ENCODE data around the gene RBM15B.
"Not testable (repeated sequence)": the region's sequence is repeated elsewhere in the genome, so short reads cannot be mapped to it uniquely, and the experiment has no call there.

The RBM15B gene

DNA sequence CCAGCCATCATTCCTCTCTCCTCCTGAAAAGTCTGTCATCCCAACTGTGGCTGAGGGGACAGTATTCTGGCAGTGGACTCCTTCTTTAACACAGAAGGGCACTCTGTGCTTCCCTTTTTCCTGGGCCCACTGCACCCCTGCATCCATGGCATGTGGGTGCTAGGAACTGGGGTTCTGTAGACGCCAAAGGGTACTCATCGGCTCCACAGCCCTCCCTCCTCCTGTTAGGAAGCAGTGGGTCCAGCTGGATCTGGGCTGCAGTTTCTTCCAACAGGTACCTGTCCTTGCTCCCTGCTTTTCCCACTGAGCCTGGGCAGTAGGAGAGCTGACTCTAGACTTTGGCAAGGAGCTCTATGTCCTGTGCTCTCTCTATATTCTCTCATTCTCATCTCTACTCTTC is 12.4 kb upstream of the RBM15B start:
- no peak for DNase-seq

DNA sequence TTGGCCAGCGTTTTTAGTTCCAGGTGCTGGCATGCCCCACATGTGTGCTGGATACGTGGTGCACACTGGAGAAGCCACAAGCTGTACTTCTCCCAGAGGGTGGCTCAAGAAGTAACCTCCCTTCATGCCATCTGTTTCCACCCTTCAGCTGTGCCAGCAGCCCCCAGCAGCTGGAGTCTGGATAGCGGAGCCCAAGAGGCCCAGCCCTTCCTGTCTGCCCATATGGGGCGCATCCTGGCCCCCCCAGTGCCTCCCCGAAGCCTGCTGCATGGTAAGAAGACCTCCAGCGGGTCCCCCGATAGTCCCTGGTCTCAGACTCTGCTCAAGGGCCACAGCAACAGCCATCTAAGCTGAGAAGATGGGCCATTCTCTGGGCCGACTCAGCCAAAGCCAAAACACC is 11.8 kb upstream of the RBM15B start:
- no peak for DNase-seq

DNA sequence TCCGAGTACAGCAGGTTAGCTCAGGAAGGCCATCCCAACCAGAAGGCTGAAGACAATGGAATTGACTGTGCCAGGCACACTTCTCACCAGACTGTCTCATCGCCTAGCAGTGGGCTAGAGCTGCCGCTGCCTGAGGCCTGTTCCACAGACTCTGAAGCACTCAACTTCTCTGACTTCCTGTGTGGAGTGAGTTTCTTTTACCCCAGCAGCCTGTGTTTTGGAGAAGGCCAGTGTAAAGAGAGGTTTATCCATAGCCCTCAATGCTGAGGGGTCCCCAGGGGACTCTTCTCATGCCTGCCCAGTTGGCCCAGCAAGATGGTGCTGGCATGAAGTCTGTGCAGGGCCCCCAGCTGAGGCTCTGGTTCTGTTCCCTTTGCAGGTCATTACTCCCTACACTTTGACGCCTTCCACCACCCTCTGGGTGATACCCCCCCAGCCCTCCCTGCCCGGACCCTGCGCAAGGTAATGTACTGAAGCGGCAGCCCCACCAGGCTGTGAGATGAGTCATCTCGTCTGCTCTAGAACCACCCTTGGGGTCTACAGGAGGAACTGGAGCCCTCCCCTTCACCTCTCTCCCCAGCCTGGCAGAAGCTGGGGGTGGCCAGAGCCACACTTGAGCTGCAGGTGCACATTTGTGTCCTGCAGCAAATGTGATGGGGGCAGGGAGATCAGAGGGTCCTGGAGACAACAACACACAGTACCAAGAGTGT is 11.2 kb upstream of the RBM15B start:
- DNase-seq: no peak

DNA sequence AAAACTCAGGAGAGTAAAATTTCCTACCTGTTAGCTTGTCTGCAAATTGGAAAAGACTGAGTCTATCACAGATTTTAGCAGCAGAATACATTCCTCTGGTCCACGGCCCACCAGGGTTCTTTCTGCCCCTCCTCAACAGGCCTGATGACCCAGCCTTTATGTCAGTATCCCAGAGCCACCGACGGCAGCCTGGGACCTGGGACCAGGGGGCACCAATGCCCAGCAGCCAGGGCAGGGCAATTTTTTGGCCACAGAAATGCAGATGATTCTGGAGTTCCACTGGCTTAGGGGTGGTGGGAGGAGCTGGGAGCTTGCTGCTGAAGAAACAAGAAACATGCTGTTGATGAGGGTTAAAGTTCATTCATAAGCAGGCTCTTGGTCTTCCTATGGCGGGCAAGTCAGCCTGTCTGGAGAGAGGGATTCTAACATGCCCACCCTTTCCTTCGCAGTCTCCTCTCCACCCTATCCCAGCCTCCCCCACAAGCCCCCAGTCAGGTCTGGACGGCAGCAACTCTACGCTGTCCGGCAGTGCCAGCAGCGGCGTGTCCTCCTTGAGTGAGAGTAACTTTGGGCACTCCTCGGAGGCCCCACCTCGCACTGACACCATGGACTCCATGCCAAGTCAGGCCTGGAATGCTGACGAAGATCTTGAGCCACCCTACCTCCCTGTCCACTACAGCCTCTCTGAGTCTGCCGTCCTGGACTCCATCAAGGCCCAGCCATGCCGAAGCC is 10.3 kb upstream of the RBM15B start:
- DNase-seq: no peak

DNA sequence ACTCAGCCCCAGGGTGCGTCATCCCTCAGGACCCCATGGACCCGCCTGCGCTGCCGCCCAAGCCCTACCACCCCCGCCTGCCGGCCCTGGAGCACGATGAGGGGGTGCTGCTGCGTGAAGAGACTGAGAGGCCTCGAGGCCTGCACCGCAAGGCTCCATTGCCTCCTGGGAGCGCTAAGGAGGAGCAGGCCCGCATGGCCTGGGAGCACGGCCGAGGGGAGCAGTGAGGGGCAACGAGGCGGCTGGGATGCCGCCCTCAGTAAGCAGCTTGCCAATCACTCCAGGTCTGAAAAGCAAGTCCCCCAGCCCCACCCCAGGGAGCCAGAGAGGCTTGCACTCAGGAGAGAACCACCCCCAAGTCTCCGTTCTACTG is 9.8 kb upstream of the RBM15B start:
- DNase-seq: no peak

DNA sequence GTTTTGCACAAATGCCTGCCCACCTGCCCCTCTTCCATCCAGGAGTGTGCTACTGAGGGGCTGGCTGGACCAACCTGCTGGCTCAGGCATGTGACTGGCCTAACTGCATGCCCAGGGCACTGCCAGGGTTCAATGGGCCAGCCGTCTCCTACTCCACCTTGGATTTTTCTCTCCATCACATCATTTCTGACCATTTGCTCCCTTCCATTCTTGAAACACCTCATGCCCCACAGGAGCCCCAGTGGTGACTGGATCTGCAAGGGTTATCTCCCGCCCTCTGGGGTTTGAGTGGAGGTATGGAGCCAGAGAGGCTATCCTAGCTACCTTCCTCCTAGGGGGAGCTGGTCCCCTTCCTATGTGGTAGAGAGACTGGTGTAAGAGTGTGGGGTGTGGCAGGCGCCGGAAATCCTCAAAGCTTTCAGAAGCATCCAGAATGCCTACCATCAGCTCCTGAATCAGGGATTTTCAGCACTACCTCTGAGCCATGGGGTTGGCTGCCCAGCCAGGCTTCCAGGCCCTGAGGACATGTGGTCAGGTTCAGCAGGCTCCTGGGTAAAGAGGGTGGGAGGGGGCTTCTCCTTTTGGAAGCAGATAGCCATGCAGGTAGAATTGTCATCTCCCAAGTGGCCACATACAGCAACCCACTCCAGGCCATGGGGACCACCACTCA is 8.9 kb upstream of the RBM15B start:
- DNase-seq: no peak

DNA sequence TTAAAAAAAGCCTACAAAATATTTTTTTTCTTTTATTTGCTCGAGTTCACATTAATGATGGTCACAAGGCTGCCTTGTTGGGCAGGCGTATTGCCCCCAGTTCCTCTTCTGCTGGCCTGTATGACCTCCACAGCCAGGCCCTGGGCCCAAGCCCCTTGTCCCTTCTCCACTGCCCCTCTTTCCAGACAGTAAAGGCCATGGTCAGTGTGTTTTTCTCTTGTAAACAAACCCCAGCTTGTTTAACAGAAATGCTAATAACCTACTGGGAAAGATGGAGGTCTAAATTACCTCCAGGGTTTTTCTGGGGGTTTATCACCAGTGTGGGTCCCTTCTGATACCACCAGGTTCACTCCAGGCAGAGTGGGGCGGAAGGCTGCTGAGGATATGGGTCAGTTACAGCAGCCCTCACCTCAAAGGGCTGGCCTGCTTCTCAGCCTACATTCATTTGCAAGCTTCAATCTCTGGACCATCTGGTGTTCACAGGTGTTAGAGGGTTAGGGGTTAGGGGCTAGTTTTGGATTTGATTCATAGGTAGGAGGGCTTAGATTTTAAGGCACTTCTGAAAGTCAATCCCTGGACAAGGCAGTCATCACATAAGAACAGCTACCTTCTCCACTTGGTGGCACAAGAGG is 8.0 kb upstream of the RBM15B start:
- DNase-seq: no peak

DNA sequence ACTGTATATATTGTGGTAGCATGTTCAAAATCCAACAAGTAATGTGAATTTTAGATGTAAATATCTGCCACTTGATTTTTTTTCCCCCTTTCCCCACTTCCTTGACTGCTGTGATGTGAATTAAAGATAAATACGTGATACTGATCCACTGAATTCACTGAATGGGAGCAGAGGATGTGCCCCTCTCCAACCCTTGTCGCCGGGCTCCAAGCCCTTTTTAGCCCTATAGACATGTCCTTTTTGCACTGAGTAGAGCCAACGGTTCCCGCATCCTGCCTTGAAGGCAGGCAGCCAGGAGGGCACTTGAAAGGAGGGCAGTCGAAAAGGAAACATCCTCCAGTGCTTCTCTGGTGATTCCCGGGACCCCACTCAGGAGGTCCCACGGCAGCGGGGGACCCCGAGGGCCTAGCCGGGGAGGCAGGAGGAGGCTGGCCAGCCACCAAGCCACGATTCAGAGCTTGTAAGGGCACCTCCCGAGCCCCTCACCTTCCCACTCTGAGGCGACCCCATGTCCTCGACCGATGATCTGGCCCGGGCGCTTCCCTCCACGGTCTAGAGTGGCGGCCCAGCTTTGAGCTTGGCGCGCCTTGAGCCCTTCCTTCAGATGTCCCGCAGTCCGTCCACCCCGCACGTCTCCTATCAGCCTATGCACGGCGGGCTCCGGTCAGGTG is 6.9 kb upstream of the RBM15B start:
- no peak for DNase-seq

DNA sequence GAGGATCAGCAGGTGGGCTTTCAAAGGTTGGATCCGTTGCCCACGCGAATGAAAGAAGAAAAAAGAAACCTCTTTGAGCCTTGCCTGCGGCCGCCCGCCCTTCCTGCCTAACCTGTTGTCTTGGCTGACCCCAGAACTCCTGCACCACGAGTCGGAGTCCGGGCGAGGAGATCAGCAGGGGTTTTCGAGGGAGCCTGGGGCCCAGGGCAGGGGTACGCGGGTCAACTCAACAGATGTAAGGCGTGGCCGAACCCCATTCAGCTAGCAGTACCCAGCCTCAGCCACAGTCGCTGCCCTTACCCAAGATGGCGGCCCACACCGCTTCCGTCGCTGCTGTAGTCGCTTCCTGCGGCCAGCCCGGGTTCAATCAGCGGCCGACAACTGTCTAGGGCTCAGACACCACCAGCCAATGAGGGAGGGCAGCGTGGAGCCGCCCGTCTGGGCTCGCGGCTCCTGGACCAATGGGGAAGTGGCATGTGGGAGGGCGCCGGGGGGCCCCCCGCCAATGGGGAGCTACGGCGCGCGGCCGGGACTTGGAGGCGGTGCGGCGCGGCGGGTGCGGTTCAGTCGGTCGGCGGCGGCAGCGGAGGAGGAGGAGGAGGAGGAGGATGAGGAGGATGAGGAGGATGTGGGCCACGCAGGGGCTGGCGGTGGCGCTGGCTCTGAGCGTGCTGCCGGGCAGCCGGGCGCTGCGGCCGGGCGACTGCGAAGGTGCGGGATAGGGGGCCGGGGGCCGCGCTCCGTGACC is 6.2 kb upstream of the RBM15B start, which contains the start of gene MANF:
TSS of gene MANF (plus strand) at position 566 of the 748 bp plus-strand sequence. CDS start at position 618, 52 bp downstream.
- DNase-seq: peak; percentile 88 to 96

DNA sequence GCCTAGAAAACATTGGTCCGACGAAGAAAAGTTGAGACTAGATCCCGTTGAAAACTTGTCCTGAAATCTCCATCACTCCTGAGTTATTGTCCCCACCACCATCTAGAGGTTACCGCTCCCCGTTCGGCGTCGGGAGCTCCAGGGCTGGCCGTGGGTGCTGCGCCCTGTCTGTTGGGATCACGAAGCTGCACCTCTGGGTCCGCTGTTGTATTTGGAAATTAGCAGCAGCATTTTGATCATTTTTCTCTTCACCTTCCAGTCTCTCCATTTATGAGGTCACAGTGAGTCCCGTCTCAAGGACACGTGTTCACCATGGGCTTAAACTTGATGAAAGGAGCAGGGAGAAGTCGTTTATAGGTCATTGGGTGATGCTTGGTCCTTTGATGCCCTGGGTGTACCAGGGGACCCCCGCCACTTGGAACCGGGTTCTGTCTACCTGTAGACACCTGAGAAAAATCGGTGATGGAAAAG is 5.4 kb upstream of the RBM15B start:
- DNase-seq: no peak

DNA sequence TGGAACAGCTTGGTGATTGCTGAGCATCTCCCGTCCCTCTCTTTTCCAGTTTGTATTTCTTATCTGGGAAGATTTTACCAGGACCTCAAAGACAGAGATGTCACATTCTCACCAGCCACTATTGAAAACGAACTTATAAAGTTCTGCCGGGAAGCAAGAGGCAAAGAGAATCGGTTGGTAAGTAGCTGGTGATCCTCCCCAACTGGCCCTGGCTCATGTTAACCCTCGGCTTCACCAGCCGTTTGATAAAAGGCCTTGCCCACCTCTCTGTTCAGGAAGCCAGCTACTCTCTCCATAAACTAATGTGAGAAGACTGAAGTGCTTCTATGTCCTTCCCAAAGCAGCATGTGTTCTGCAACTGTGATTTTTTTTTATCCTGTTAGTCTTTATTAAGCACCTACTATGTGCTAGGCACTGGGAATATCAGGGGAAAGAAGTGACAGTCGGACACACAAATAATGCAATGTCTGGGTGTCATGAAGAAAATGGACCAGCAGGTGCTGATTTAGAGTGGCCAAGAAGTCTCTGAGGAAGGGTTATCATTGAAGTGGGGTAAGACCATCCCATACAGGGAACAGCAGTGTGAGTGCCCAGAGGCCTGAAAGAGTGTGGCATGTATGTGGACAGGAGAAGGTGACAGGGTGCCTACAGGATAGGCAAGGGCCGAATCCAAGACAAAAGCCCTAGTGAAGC is 4.8 kb upstream of the RBM15B start:
- no peak for DNase-seq

DNA sequence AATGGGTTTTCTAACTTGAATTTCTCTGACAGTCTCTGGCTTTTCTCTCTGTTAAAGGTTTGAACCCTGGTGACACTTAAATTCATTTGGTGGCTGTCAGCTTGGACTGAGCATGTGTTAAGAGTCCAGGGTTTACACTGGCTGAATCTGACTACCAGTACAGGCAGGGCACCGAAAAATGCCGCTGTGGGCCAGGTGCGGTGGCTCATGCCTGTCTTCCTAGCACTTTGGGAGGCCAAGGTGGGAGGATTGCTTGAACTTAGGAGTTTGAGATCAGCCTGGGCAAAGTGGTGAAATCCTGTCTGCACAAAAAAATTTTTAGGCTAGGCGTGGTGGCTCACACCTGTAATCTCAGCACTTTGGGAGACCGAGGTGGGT is 4.2 kb upstream of the RBM15B start:
- DNase-seq: no peak

DNA sequence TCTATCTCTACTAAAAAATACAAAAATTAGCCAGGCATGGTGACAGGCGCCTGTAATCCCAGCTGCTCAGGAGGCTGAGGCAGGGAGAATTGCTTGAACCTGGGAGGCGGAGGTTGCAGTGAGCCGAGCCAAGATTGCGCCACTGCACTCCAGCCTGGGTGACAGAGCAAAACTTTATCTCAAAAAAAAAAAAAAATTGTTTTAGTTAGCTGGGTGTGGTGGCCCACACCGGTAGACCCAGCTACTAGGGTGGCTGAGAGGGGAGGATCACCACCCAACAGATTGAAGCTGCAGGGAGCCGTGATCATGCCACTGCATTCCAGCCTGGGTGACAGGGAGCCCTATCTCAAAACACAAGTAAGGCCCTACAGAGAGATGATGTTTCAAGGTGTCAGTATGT is 3.8 kb upstream of the RBM15B start:
- not testable (repeated sequence) for DNase-seq

DNA sequence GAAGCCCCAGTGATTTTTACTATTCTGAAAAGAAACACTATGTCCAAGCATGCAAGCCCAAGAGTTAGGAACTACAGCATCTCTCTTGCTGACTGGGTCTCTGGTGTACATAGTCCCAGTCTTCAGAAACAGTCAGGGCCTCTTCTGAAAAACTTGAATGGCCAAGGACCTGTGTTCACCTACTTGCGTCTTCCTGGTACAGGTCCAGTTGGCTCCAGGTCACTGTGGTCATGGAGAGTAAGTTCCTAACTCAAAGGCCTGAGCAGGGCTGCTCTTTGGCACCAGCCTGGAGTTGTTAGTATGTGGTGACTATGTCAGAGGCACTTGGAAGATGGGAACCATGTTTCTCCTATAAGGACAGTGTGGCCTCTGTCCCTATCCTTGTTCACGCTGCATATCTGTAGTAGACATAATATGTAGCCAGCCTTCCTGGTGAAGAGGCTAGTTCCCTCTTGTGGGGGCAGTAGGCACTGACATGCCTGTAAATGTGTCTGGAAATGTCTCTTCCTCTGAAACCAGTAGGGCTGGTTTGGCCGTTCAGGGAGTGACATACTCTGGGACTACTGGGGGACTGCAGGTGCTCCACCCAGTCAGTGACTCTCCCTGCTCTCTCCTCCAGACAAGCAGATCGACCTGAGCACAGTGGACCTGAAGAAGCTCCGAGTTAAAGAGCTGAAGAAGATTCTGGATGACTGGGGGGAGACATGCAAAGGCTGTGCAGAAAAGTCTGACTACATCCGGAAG is 2.6 kb upstream of the RBM15B start:
- DNase-seq: no peak

DNA sequence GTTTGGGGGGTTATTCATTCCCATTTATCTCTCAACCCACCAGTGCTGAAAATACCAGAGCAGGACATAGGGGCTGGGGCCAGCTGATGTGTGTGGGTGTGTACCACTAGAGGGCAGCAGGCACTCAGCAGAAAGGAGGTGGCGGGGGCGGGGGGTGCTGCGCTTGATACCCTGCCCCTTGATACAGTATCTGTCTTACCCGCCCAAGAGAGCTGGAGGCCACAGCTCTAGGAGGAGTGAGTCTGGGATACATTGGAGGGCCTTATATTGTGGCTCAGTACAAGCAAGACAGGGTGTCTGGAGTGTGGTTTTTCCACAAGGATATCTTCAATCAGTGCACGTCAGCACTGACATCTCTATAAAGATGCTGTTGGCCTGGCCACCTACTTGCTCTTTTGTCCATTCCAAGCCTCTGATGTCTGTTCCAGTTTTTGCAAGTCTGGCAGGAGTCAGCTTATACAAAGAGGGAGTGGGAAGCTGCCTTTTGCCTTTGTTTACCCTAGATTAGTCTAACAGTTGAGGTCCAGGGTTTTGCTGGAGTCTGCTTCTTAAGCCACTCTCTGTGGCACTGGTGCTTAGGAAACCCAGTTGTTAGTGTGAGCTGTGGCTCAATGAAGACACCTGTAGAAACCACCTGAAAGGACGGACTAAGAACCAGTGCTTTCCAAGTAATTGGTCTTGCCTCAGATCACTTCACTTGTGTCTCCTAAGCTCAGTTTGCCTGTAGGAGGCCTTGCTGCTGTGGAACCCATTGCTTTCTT is 1.5 kb upstream of the RBM15B start:
- no peak for DNase-seq

DNA sequence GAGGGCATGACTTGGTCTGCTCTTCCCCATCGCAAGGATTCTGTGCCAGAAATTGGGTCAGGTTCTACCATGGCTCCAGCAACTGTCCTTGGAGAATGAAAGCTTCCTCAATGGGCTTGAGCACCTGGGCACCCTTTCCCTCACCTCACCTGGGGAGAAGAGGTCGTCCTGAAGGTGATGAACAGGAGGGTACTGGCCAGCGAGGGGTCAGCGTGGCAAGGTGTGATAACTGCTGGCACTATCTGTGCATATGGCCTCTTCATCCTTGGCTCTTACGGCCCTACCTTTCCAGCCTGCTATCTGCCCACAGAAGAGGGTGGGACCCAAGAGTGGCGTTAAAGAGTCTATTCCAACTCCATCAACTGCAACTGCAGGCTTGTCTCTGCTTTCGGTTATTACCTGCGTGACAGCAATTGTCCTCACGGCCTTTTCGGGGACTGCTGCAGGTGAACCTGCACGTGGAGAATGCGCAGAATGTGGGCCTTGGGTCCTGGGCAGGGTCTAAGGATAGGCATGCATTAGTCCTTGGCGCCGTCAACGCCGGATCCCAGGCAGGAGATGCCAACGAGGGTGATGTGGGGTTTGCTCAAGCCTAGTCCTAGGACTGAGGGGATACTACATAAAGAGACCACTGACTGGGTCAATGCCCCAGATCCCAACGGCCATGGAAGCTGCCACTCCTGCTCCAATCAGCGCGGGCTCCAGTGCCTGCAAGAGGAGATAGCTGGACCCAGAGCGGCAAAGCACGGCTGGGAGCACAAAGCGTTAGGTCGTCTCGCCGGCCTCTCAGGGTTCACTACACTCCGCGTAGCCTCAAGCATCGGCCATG is 625 bp upstream of the RBM15B start:
- no peak for DNase-seq

DNA sequence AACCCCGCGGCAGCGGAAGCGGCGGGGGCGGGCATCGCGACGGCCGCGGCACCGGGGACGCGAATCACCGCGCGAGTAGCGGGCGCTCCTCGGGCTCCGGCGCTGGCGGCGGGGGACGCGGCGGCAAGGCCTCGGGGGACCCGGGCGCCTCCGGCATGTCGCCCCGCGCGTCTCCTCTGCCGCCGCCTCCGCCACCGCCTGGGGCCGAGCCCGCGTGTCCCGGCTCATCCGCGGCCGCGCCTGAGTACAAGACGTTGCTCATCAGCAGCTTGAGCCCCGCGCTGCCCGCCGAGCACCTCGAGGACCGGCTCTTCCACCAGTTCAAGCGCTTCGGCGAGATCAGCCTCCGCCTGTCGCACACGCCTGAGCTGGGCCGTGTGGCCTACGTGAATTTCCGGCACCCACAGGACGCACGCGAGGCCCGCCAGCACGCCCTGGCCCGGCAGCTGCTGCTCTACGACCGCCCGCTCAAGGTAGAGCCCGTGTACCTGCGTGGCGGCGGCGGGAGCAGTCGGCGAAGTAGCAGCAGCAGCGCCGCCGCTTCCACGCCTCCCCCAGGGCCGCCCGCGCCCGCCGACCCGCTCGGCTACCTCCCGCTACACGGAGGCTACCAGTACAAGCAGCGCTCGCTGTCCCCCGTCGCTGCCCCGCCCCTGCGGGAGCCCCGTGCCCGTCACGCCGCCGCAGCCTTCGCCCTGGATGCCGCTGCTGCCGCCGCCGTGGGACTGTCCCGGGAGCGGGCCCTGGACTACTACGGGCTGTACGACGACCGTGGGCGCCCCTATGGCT is 675 bp downstream of the RBM15B start:
- DNase-seq: no peak
